HG03521 (cell line): ENCODE measurements around the gene MDH2.
"Not testable (repeated sequence)": the region's sequence is repeated elsewhere in the genome, so short reads cannot be mapped to it uniquely, and the experiment has no call there.

ENCODE experiments used
- ATAC-seq: cut with Tn5 transposase; IDR thresholded peaks from one replicate; pipeline ENCODE4 v1.9.1; 2021; ENCODE audit warnings: mild to moderate bottlenecking, moderate library complexity; ENCODE audit not compliant: unreplicated experiment

The MDH2 gene

DNA sequence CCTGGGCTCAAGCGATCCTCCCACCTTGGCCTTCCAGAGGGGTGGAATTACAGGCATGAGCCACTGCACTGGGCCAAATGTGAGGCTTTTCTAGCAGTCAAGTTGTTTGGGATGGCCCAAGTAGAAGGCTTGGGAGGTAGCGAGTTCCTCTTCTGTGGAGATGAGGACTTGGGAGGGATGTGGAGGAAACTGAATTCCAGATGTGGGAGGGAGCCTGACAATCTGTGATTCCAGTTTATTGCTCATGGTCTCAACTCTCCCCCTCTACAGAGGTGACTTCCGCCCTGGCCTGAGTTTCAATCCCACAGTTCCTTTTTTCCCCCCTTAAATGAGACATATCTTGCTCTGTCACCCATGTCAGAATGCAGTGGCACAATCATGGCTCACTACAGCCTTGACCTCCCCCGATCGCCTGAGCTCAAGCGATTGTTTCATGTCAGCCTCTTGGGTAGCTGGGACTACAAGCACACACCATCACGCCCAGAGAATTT lies 3.5 kb upstream of the MDH2 start:
- ATAC-seq, result no peak

DNA sequence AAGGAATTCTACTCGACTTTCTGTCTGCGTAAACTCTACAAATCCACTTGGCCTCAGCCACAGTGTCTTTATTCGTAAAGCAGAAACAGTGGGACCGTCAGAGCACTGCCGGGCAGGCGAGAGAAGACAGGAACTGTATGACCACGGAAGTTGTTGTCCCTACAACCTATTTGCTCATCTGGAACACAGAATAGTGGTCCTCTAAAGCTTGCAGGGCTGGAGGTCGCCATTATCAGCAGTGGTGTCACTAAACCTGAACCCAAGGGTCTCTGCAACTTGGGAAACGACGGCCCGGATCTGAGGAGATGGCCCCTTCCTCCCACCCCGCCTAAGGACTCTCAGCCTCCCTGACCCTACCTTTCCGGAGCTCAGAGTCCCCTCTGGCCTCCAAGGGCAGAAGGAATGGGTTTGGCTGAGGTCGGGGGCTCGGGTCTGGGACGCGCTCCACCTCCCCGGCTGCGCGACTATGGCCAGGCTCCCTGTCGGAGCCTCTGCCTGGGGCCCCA lies 548 bp upstream of the MDH2 start:
- no peak for ATAC-seq

- no peak for ATAC-seq
These were observed 722 bp downstream of the MDH2 start for GRCh38 chr7:76048668-76048988.

DNA sequence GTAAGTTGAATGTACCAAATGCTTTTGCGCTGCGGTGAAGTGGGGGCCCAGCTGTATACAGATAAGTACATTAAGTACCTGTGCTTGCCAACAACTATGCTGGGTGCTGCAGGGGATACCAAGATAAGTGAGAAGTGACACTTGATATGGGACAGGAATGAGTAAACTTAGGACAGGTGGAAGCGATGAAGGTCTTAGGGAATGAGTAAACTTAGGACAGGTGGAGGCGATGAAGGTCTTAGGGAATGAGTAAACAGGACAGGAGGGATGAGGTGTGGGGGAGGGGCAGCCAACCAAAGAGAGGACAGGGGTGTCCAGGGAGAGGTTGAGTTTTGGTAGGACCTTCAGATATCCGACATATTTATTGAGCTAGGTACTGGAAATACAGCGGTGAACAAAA lies 1.4 kb downstream of the MDH2 start:
- ATAC-seq, result no peak

- ATAC-seq, result no peak
These were observed 2.6 kb downstream of the MDH2 start for GRCh38 chr7:76050545-76050944.

DNA sequence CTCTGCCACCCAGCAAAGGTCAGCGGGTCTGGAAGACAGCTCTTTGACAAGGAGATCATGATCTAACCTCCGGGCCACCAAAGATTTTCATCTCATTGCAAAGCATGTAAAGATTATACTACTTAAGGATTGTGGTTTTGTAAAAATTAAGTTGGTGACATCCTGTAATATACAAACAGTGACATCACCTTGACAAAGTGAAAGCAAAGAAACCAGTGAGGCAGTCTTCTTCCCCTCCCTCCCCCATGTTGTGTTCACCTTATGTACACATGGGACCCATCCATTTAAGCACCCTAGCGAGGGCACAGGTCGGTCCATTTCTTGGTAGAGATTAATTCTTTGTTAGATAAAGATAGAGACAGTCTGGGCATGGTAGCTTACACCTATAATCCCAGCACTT lies 3.9 kb downstream of the MDH2 start:
- no peak for ATAC-seq

GRCh38 chr7:76052681-76053080 lies 4.8 kb downstream of the MDH2 start:
- not testable (repeated sequence) for ATAC-seq

GRCh38 chr7:76053461-76053860 lies 5.6 kb downstream of the MDH2 start:
- ATAC-seq, result no peak

DNA sequence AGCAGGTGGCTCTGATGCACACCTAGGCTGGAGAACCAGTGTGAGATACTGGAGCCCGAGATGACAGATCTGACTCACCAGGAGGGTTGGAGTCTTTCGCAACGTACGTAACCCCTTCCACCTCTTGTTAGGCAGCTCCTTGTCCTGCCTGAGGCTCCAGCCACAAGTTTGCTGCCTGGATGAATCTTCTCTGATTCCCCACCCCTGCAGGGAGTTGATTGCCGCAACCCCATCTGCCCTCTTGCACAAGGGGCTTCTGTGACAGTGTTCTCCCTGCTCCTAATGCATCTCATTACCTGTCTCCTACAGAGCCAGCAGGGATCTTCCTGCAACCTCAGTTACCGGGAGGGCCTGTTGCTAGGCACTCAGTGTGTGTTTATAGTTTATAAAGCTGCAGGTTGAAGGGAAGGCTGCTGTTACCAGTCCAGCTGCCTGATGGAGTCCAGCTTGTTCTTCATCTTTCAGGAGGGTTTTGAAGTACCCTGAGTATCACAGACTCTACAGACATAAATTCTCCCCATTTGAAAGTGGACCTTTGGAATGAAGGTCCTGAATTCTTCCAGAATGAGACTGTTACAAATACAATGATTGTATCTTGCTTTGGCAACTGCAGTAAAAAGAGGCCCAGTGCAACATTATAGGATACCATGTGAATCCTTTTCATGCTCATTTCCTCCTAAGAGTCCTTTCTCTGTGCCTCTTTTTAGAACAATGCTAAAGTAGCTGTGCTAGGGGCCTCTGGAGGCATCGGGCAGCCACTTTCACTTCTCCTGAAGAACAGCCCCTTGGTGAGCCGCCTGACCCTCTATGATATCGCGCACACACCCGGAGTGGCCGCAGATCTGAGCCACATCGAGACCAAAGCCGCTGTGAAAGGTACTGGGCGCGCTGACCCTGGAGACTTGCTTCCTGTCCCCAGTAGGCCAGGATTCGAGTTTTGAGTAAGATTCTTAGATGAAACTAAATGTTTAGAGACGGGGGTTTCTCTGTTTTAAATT lies 6.5 kb downstream of the MDH2 start:
- no peak for ATAC-seq

- ATAC-seq, result no peak
These were observed 8.3 kb downstream of the MDH2 start for GRCh38 chr7:76056241-76056640.

DNA sequence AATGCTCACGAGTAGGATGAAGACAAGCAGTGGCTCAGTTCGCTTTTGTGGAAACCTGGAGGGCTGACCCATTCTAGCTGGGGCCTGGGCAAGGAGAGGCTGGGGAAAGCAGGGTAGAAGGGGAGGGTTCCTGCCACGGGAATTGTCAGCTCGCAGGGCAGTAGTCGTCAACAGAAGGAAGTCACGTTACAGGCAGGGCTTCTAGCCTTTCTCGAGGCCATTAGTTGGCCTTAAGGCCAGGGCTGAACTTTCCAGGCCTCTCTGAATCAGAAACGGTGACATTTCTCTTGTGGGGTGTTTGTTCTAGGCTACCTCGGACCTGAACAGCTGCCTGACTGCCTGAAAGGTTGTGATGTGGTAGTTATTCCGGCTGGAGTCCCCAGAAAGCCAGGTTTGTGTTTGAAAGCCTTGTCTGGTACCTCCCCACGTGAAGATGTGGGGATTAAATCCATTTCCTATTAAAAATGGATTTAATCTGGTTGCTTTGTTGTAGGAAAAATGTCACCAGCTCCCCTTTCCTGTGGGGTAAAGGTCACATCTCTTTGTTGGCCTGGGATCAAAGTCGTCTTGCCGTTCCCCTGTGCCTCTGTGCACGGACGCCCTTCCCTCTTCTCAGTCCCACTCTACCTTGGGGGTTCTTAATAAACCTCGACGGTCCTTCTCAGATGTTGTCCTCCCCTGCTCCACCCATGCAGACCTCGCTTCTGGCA lies 9.4 kb downstream of the MDH2 start:
- ATAC-seq, result no peak

GRCh38 chr7:76057813-76058145 lies 9.9 kb downstream of the MDH2 start:
- no peak for ATAC-seq

- not testable (repeated sequence) for ATAC-seq
These were observed 10.8 kb downstream of the MDH2 start for GRCh38 chr7:76058745-76059144.

DNA sequence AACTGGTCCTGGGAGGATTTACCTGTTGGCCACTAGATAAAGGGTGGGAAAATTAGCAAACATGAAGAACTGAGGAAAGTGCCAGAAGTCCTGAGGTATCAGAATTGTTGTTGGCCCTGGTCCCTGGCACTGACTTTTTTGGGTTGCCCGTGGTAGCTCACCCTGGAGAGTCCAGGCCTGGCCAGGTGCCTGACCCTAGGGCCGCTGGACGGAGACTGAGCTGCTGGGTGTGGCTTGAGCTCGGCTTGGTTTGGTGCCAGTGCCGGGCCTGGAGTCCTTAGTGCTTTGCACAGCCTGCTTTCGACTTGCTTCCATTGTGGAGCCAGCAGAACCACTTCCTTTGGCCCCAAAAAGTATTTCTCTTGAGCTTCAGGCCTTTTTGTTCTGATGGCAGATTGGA lies 12.9 kb downstream of the MDH2 start:
- no peak for ATAC-seq

GRCh38 chr7:76062254-76062653 lies 14.3 kb downstream of the MDH2 start:
- ATAC-seq, result no peak

GRCh38 chr7:76063114-76063513 lies 15.2 kb downstream of the MDH2 start:
- ATAC-seq, result no peak

DNA sequence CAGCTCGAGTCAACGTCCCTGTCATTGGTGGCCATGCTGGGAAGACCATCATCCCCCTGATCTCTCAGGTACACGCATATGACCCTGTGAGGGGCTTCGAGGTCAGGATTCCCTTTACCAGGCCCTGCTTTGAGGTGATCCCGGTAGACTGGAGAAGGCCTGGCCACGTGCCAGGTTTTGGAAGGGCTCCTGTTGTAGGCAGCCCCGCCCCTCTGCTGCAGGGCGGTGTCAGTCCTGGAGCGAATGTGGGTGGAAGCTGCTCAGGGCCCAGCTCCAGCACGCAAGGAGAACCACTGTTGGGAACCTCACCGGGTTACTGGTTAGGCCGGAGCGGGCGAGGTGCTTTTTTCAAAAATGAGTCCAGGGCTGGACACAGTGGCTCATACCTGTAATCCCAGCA lies 15.6 kb downstream of the MDH2 start:
- no peak for ATAC-seq

DNA sequence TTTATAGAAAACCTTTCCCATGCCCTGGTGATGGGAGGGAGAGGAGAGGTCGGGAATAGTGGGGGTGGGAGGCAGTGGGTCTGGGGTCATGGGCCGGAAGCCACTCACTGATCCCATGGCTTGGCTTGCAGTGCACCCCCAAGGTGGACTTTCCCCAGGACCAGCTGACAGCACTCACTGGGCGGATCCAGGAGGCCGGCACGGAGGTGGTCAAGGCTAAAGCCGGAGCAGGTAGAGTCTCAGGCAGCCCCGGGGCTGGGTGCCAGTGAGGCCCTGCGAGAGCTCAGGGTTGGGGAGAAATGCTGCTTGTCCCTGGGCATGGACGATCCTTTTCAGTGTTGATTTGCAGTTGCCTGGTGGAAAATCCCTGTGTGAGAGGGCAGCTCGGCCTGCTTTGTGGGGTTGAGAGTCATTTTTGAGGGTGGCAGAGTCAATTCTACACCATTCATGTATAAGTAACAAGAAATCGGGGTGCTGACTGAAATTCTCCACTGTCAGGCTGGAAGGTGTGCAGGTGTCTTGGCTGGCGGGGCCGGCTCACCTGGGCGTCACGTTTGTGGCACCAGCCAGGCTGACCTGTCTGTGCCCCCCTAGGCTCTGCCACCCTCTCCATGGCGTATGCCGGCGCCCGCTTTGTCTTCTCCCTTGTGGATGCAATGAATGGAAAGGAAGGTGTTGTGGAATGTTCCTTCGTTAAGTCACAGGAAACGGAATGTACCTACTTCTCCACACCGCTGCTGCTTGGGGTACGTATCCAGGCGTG lies 16.5 kb downstream of the MDH2 start:
- ATAC-seq, result no peak

DNA sequence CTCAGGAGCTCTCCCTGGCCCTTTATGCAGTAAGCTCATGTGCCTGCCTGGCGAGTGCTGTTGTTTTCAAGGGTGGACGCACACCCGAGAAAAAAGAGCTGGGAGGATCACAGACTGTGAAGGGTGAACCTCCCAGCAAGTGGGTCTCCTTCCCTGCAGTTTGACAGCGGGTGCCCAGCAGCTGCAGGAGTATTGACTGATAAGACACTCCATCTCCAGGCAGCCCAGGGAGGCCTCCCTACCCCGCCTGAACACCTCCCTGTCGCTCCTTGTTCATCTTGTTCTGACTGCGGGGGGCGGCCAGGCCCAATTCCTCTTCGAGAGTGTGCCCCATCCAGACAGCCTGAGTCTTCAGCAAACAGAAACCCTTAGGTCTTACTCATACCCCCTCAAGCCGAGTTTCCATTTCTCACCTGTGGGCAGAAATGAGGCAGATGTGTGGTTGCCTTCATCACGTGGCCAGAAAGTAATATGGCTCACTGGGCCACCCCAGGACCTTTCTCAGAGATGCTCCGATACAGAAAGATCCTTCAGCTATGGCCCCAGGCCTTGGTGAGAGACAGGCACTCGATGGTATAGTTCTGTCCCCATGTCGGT lies 17.2 kb downstream of the MDH2 start:
- ATAC-seq, result no peak

DNA sequence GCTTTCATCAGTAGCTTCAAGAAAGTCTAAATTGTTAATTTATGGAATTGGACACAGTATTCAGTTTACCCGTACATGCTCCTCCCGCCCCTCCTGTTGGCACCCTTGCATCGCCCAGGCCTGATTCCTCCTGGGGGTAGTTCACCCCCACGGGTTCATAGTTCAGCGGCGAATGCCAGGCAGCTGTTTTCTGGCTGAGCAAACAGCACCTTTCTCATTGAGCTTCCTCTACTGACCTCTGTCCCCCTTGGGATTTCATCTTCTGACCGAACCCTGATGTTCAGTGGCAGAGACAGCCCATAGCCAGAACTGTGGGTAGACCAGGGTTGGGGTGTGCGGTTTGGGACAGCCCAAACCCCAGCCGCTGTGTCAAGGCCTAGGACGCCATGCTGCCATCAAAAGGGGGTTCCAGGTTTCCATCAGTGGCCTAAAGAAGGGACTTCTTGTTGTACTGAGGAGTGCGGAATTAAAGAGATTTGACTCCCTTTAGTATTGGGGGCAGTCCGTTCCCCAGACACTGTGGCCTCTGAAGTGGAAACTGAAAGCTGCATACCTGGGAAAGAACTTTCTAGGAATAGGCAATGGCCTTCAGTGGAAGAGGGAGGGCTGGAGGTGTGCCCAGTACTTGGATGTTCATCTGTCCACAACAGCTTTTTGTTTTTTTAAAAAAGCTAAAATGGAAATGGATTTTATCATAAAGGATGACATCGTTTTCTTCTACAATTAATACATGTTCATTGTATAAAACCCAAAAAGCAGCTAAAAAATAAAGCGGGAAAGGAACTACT lies 19.0 kb downstream of the MDH2 start:
- no peak for ATAC-seq
